ENCODE results near the gene RAB40C.

The RAB40C gene

GRCh38 chr16:633336-634050 lies 43.6 kb downstream of the RAB40C start:
- DNase-seq: no peak

- DNase-seq: no peak
Measured at GRCh38 chr16:634051-634670, 44.3 kb downstream of the RAB40C start.

- DNase-seq: no peak
Measured at GRCh38 chr16:634996-635395, 45.1 kb downstream of the RAB40C start.

- DNase-seq: no peak
Measured at GRCh38 chr16:635573-636205, 45.8 kb downstream of the RAB40C start.

- DNase-seq: peak; percentile 94
Measured at GRCh38 chr16:636206-637080, 46.6 kb downstream of the RAB40C start, which contains the start of gene METTL26. METTL26 (minus strand) TSS chr16:636305; CDS start chr16:636290, 15 bp downstream.

- DNase-seq: peak; percentile 87
Measured at GRCh38 chr16:637081-638018, 47.5 kb downstream of the RAB40C start.

- DNase-seq: no peak
Measured at GRCh38 chr16:638034-638543, 48.2 kb downstream of the RAB40C start.

- no peak for DNase-seq
Measured at GRCh38 chr16:638836-639235, 49.0 kb downstream of the RAB40C start.

- DNase-seq: no peak
Measured at GRCh38 chr16:640614-641013, 50.7 kb downstream of the RAB40C start.

GRCh38 chr16:641326-642188 lies 51.7 kb downstream of the RAB40C start, which contains the start of gene MCRIP2:
MCRIP2 (plus strand) TSS chr16:641828; CDS start chr16:641992, 164 bp downstream.
- peak; percentile 87 for DNase-seq

GRCh38 chr16:642189-643049 lies 52.6 kb downstream of the RAB40C start:
- peak; percentile 98 for DNase-seq

GRCh38 chr16:643050-643368 lies 53.1 kb downstream of the RAB40C start:
- DNase-seq: no peak

GRCh38 chr16:644556-644955 lies 54.7 kb downstream of the RAB40C start:
- DNase-seq: no peak

- no peak for DNase-seq
Measured at GRCh38 chr16:645852-646678, 56.2 kb downstream of the RAB40C start.

GRCh38 chr16:646679-647172 lies 56.9 kb downstream of the RAB40C start:
- no peak for DNase-seq

- DNase-seq: no peak
Measured at GRCh38 chr16:647173-647902, 57.5 kb downstream of the RAB40C start.

- DNase-seq: peak; percentile 49
Measured at GRCh38 chr16:648071-648780, 58.4 kb downstream of the RAB40C start.

All from inflammatory macrophage treated with lipopolysaccharide for 4 hours (primary cell).